Endothelial cell (in vitro differentiated cells): ENCODE results near the gene CASQ1. TPM values are rescaled to one million over a fixed set of nuclear protein-coding genes. Genes with fewer than 3 reads are reported as not detected.

Experiments used
- DNase-seq: peaks from one replicate; pipeline ENCODE4 v3.0.0; 2021; ENCODE audit warnings: low spot score
- H3K27ac Mint-ChIP-seq: one replicate; pipeline ENCODE4 v1.8.0; 2021; ENCODE audit warnings: mixed read lengths, inconsistent platforms; ENCODE audit not compliant: unreplicated experiment
- H3K27me3 Mint-ChIP-seq: one replicate; pipeline ENCODE4 v1.8.0; 2021; ENCODE audit warnings: mild to moderate bottlenecking, moderate library complexity, mixed read lengths, inconsistent platforms; ENCODE audit not compliant: unreplicated experiment
- H3K36me3 Mint-ChIP-seq: one replicate; pipeline ENCODE4 v1.8.0; 2021; ENCODE audit warnings: mild to moderate bottlenecking, low read depth, mixed read lengths, inconsistent platforms; ENCODE audit not compliant: unreplicated experiment
- H3K4me1 Mint-ChIP-seq: one replicate; pipeline ENCODE4 v1.8.0; 2021; ENCODE audit warnings: mild to moderate bottlenecking, mixed read lengths, inconsistent platforms; ENCODE audit not compliant: unreplicated experiment
- H3K4me3 Mint-ChIP-seq: one replicate; pipeline ENCODE4 v1.8.0; 2021; ENCODE audit warnings: mild to moderate bottlenecking, mixed read lengths, inconsistent platforms; ENCODE audit not compliant: unreplicated experiment
- H3K9me3 Mint-ChIP-seq: one replicate; pipeline ENCODE4 v1.8.0; 2021; ENCODE audit warnings: mixed read lengths, inconsistent platforms; ENCODE audit not compliant: unreplicated experiment
- CTCF ChIP-seq: fragments of 200-600 bp; sonication (generic); IDR thresholded peaks from one replicate; pipeline ENCODE4 v1.5.0; 2021; ENCODE audit warnings: antibody characterized with exemption; ENCODE audit not compliant: unreplicated experiment
- total RNA-seq: library from RNA; stranded (reverse); fragmentation: NEBNext Ultra II Directional; extraction: Animal tissue kit (Norgen Biotek cat#: 25700); gene quantifications from one replicate; pipeline ENCODE4 v1.2.1, GENCODE V29; 2021; ENCODE audit not compliant: unreplicated experiment

Gene CASQ1
- total RNA-seq, 1 donor from 2014 or later: not detected

GRCh38 chr1:160179336-160179735 is 11.0 kb upstream of the CASQ1 start:
- TF ChIP-seq CTCF: no peak
- H3K27me3 Mint-ChIP-seq: no peaks in the 10 kb centered on the region

DNA sequence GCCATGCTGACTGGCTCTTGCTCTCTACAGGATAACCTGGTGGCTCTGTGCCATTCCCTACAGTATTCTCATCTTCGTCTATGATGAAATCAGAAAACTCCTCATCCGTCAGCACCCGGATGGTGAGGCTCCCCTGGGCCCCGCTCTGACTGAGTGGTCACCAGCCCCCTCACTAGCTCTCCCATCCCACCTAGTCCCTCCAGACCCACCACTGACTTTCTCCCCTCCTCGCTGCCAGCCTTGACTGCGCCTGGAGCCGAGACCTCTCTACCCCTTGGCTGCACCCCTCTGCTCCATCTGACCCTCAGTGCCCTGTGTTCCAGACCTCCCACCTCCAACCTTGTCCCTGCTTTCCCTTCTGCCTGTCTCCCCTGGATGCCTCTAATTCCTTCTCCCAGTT is 4.1 kb upstream of the CASQ1 start:
- H3K36me3 Mint-ChIP-seq: peaks cover 5% of the 10 kb centered on the region
- no peak for DNase-seq
- peaks cover 5% of the 10 kb centered on the region for H3K27me3 Mint-ChIP-seq
- H3K27ac Mint-ChIP-seq: no peak overlapping the region
- no peak for TF ChIP-seq CTCF
- no peaks in the 10 kb centered on the region for H3K9me3 Mint-ChIP-seq
- no peaks in the 10 kb centered on the region for H3K4me1 Mint-ChIP-seq
- no peak overlapping the region for H3K4me3 Mint-ChIP-seq

More at GRCh38 chr1:160179336-160179735, 11.0 kb upstream of the CASQ1 start:
- Mint-ChIP-seq H3K4me3 (no peak overlapping the region), H3K27ac (no peak overlapping the region), H3K36me3 (no peaks in the 10 kb centered on the region), H3K9me3 (no peaks in the 10 kb centered on the region), H3K4me1 (no peaks in the 10 kb centered on the region)
- DNase-seq: no peak

DNA sequence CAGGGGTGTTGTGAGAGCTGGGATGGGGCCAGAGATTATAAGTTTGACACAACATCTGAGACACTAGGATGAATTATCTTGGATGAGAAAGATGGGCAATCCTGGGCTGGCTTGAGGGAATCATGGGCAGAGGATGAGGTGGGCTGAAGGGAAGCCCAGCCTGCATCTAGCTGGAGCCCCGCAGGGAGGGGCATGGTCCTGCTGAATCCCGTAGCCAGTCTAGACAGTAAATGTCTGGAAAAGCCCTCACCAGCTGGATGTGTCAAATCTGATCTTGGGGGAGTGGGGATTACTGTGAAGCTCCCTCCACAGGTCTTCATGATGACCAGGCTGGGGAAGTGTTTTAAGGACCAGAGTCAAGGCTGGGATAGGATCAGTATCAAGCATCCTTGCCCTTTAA is 3.6 kb upstream of the CASQ1 start:
- Mint-ChIP-seq H3K9me3 (no peaks in the 10 kb centered on the region), H3K36me3 (peaks cover 5% of the 10 kb centered on the region), H3K27ac (no peak overlapping the region), H3K4me3 (no peak overlapping the region), H3K27me3 (peaks cover 5% of the 10 kb centered on the region), H3K4me1 (peaks cover 2% of the 10 kb centered on the region)
- no peak for TF ChIP-seq CTCF
- no peak for DNase-seq

DNA sequence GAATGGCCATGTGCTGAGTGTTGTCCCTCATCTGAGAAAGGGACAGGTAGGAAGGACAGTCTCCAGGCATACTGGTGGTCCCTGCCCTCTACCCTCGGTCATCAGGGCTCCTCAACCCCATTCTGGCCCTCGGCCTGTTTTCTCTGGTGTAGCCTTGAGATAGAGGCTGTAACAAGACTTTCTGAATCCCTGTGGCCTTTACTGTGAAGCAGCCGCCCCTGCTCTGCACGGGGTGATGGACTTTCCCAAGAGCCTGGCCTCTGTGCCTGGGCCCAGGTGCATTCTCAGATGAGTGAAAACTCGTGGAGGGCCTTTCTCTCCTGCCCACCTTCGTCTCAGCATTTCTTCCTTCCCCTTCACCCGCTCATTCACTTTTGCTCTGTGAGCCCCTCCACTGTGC is 3.0 kb upstream of the CASQ1 start:
- no peak for DNase-seq
- H3K9me3 Mint-ChIP-seq: no peaks in the 10 kb centered on the region
- H3K4me3 Mint-ChIP-seq: no peak overlapping the region
- no peak overlapping the region for H3K27ac Mint-ChIP-seq
- peaks cover 5% of the 10 kb centered on the region for H3K27me3 Mint-ChIP-seq
- no peak for TF ChIP-seq CTCF
- peaks cover 7% of the 10 kb centered on the region for H3K36me3 Mint-ChIP-seq
- H3K4me1 Mint-ChIP-seq: peaks cover 2% of the 10 kb centered on the region

GRCh38 chr1:160188341-160188740 is 2.0 kb upstream of the CASQ1 start:
- H3K4me1 Mint-ChIP-seq: peaks cover 2% of the 10 kb centered on the region
- H3K27ac Mint-ChIP-seq: peak overlapping the region; percentile 73
- peaks cover 10% of the 10 kb centered on the region for H3K36me3 Mint-ChIP-seq
- no peak overlapping the region for H3K4me3 Mint-ChIP-seq
- peaks cover 5% of the 10 kb centered on the region for H3K27me3 Mint-ChIP-seq
- no peaks in the 10 kb centered on the region for H3K9me3 Mint-ChIP-seq
- no peak for TF ChIP-seq CTCF
- DNase-seq: no peak
